ENCODE data around the gene NECTIN1.

NECTIN1 gene

DNA sequence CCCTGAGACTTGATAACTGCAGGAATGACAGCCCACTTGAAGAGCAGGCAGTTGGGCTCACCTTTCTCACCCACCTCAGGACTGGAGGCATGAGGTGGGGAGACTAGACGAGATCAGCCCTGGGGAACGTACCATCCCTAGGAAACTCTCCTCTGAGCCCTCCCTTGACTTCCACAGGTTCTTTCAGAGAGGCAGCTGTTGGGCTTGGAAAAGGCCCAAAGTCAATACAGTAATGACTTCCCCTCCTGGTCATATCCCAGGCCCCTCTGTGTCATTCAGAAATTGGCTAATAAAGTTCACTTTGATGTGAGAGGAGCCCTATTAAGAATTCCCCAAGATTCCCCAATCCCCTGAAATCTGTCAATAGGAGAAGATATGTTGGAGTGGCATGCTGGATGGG, 5.8 kb upstream of the NECTIN1 start:
- Histone ChIP-seq H3K36me3 (ENCODE audit: control insufficient read depth, insufficient read depth, low read length) (no peaks in the 10 kb centered on the region), H3K4me3 (ENCODE audit: insufficient read depth, low read depth, low read length, poor library complexity, severe bottlenecking) (no peak overlapping the region), H3K4me1 (ENCODE audit: control insufficient read depth, insufficient read depth, low read length, poor library complexity, severe bottlenecking) (peaks cover 4% of the 10 kb centered on the region), H3K27ac (ENCODE audit: insufficient read depth, low read length, poor library complexity, severe bottlenecking) (no peak overlapping the region), H3K9me3 (ENCODE audit: control insufficient read depth, low read length) (no peaks in the 10 kb centered on the region), H3K27me3 (replicated peaks; ENCODE audit: control insufficient read depth, insufficient read depth, low read length, poor library complexity, severe bottlenecking) (peaks cover 3% of the 10 kb centered on the region)
- DNase-seq: no peak

DNA sequence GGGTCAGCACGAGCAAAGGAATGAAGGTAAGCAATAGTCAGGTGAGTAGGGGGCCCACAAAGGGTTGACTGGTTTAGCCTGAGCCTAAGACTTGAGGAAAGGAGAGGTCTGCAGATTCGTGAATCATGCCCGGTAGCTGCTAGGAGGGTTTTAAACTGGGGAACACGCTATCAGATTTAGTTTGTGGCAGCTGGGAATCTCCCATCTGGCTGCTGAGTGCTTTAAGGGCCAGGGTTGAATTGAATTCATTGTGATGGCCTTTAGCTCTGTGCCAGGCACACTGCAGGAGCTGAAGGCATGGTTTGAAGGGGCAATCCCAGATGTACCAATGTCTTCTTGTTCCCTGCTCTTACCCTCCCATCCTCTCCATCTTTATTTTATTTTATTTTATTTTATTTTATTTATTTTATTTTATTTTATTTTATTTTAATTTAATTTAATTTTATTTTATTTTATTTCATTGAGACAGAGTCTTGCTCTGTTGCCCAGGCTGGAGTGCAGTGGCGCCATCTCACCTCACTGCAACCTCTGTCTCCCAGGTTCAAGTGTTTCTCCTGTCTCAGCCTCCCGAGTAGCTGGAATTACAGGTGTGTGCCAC, 1.9 kb upstream of the NECTIN1 start:
- H3K27me3 ChIP-seq (replicated peaks; ENCODE audit: control insufficient read depth, insufficient read depth, low read length, poor library complexity, severe bottlenecking): peaks cover 8% of the 10 kb centered on the region
- H3K27ac ChIP-seq (ENCODE audit: insufficient read depth, low read length, poor library complexity, severe bottlenecking): no peak overlapping the region
- H3K36me3 ChIP-seq (ENCODE audit: control insufficient read depth, insufficient read depth, low read length): no peaks in the 10 kb centered on the region

GRCh38 chr11:119729951-119730613, 1.1 kb upstream of the NECTIN1 start:
- Histone ChIP-seq H3K27me3 (replicated peaks; ENCODE audit: control insufficient read depth, insufficient read depth, low read length, poor library complexity, severe bottlenecking) (peaks cover 8% of the 10 kb centered on the region), H3K27ac (ENCODE audit: insufficient read depth, low read length, poor library complexity, severe bottlenecking) (no peak overlapping the region), H3K36me3 (ENCODE audit: control insufficient read depth, insufficient read depth, low read length) (no peaks in the 10 kb centered on the region), H3K4me1 (ENCODE audit: control insufficient read depth, insufficient read depth, low read length, poor library complexity, severe bottlenecking) (peaks cover 19% of the 10 kb centered on the region), H3K4me3 (ENCODE audit: insufficient read depth, low read depth, low read length, poor library complexity, severe bottlenecking) (peak overlapping the region; percentile 82), H3K9me3 (ENCODE audit: control insufficient read depth, low read length) (no peaks in the 10 kb centered on the region)
- no peak for DNase-seq

More for the DNA sequence above, 1.9 kb upstream of the NECTIN1 start:
- no peak for DNase-seq
- no peak overlapping the region for H3K4me3 ChIP-seq (ENCODE audit: insufficient read depth, low read depth, low read length, poor library complexity, severe bottlenecking)
- peaks cover 19% of the 10 kb centered on the region for H3K4me1 ChIP-seq (ENCODE audit: control insufficient read depth, insufficient read depth, low read length, poor library complexity, severe bottlenecking)
- no peaks in the 10 kb centered on the region for H3K9me3 ChIP-seq (ENCODE audit: control insufficient read depth, low read length)

- no peak for DNase-seq
- peak overlapping the region; percentile 55 for H3K27ac ChIP-seq (ENCODE audit: insufficient read depth, low read length, poor library complexity, severe bottlenecking)
These were observed 554 bp upstream of the NECTIN1 start for GRCh38 chr11:119729581-119729927.

GRCh38 chr11:119728211-119728626, 781 bp downstream of the NECTIN1 start:
- Histone ChIP-seq H3K27ac (ENCODE audit: insufficient read depth, low read length, poor library complexity, severe bottlenecking) (no peak overlapping the region), H3K36me3 (ENCODE audit: control insufficient read depth, insufficient read depth, low read length) (no peaks in the 10 kb centered on the region), H3K4me1 (ENCODE audit: control insufficient read depth, insufficient read depth, low read length, poor library complexity, severe bottlenecking) (peaks cover 19% of the 10 kb centered on the region), H3K27me3 (replicated peaks; ENCODE audit: control insufficient read depth, insufficient read depth, low read length, poor library complexity, severe bottlenecking) (peaks cover 8% of the 10 kb centered on the region), H3K4me3 (ENCODE audit: insufficient read depth, low read depth, low read length, poor library complexity, severe bottlenecking) (peak overlapping the region; percentile 82), H3K9me3 (ENCODE audit: control insufficient read depth, low read length) (no peaks in the 10 kb centered on the region)
- DNase-seq: no peak

More at GRCh38 chr11:119729581-119729927, 554 bp upstream of the NECTIN1 start:
- no peaks in the 10 kb centered on the region for H3K9me3 ChIP-seq (ENCODE audit: control insufficient read depth, low read length)
- peaks cover 19% of the 10 kb centered on the region for H3K4me1 ChIP-seq (ENCODE audit: control insufficient read depth, insufficient read depth, low read length, poor library complexity, severe bottlenecking)
- H3K4me3 ChIP-seq (ENCODE audit: insufficient read depth, low read depth, low read length, poor library complexity, severe bottlenecking): peak overlapping the region; percentile 82
- H3K27me3 ChIP-seq (replicated peaks; ENCODE audit: control insufficient read depth, insufficient read depth, low read length, poor library complexity, severe bottlenecking): peaks cover 8% of the 10 kb centered on the region
- no peaks in the 10 kb centered on the region for H3K36me3 ChIP-seq (ENCODE audit: control insufficient read depth, insufficient read depth, low read length)

- H3K4me3 ChIP-seq (ENCODE audit: insufficient read depth, low read depth, low read length, poor library complexity, severe bottlenecking): peak overlapping the region; percentile 82
- H3K36me3 ChIP-seq (ENCODE audit: control insufficient read depth, insufficient read depth, low read length): no peaks in the 10 kb centered on the region
- peaks cover 8% of the 10 kb centered on the region for H3K27me3 ChIP-seq (replicated peaks; ENCODE audit: control insufficient read depth, insufficient read depth, low read length, poor library complexity, severe bottlenecking)
- H3K4me1 ChIP-seq (ENCODE audit: control insufficient read depth, insufficient read depth, low read length, poor library complexity, severe bottlenecking): peaks cover 19% of the 10 kb centered on the region
- no peak for DNase-seq
- no peaks in the 10 kb centered on the region for H3K9me3 ChIP-seq (ENCODE audit: control insufficient read depth, low read length)
- no peak overlapping the region for H3K27ac ChIP-seq (ENCODE audit: insufficient read depth, low read length, poor library complexity, severe bottlenecking)
These were observed 1.4 kb downstream of the NECTIN1 start for GRCh38 chr11:119727523-119728151.

- no peak for DNase-seq
- Histone ChIP-seq H3K27me3 (replicated peaks; ENCODE audit: control insufficient read depth, insufficient read depth, low read length, poor library complexity, severe bottlenecking) (peaks cover 8% of the 10 kb centered on the region), H3K36me3 (ENCODE audit: control insufficient read depth, insufficient read depth, low read length) (no peaks in the 10 kb centered on the region), H3K27ac (ENCODE audit: insufficient read depth, low read length, poor library complexity, severe bottlenecking) (no peak overlapping the region), H3K9me3 (ENCODE audit: control insufficient read depth, low read length) (no peaks in the 10 kb centered on the region), H3K4me1 (ENCODE audit: control insufficient read depth, insufficient read depth, low read length, poor library complexity, severe bottlenecking) (peaks cover 19% of the 10 kb centered on the region), H3K4me3 (ENCODE audit: insufficient read depth, low read depth, low read length, poor library complexity, severe bottlenecking) (no peak overlapping the region)
These were observed 2.1 kb downstream of the NECTIN1 start for GRCh38 chr11:119726585-119727522.

GRCh38 chr11:119726150-119726553, 2.8 kb downstream of the NECTIN1 start:
- Histone ChIP-seq H3K36me3 (ENCODE audit: control insufficient read depth, insufficient read depth, low read length) (no peaks in the 10 kb centered on the region), H3K27me3 (replicated peaks; ENCODE audit: control insufficient read depth, insufficient read depth, low read length, poor library complexity, severe bottlenecking) (peaks cover 8% of the 10 kb centered on the region), H3K4me3 (ENCODE audit: insufficient read depth, low read depth, low read length, poor library complexity, severe bottlenecking) (no peak overlapping the region), H3K4me1 (ENCODE audit: control insufficient read depth, insufficient read depth, low read length, poor library complexity, severe bottlenecking) (peaks cover 19% of the 10 kb centered on the region), H3K9me3 (ENCODE audit: control insufficient read depth, low read length) (no peaks in the 10 kb centered on the region), H3K27ac (ENCODE audit: insufficient read depth, low read length, poor library complexity, severe bottlenecking) (no peak overlapping the region)
- no peak for DNase-seq

DNA sequence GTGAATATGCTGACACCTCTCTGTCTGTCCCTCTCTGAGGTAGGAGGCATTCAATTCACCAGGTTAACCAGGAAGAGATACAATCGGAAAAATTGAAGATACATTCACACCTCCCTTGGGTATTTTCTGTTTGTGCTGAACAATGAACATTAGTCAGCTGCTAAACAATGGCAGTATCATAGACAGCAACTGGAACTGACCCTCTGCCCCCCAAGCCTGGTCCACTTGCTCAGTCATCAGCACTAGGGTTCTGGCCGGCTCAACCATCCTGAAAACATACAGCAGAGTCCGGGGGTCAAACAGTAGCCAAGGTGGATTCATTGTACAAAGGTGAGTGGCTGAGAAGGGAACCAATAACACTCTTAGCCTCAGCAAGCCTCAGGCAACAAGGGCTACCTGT, 4.0 kb downstream of the NECTIN1 start:
- no peak overlapping the region for H3K4me3 ChIP-seq (ENCODE audit: insufficient read depth, low read depth, low read length, poor library complexity, severe bottlenecking)
- no peak for DNase-seq
- H3K4me1 ChIP-seq (ENCODE audit: control insufficient read depth, insufficient read depth, low read length, poor library complexity, severe bottlenecking): peaks cover 17% of the 10 kb centered on the region

More for the DNA sequence above, 4.0 kb downstream of the NECTIN1 start:
- H3K36me3 ChIP-seq (ENCODE audit: control insufficient read depth, insufficient read depth, low read length): no peaks in the 10 kb centered on the region
- no peak overlapping the region for H3K27ac ChIP-seq (ENCODE audit: insufficient read depth, low read length, poor library complexity, severe bottlenecking)
- no peaks in the 10 kb centered on the region for H3K9me3 ChIP-seq (ENCODE audit: control insufficient read depth, low read length)
- peaks cover 6% of the 10 kb centered on the region for H3K27me3 ChIP-seq (replicated peaks; ENCODE audit: control insufficient read depth, insufficient read depth, low read length, poor library complexity, severe bottlenecking)
